GM23338 (cell line): Measurements from ENCODE around the gene JAKMIP3. TPM values are rescaled to one million over a fixed set of nuclear protein-coding genes. Genes with fewer than 3 reads are reported as not detected.

Experiments
- ATAC-seq: fragments of 200-7000 bp; cut with Tn5 transposase; 3 replicates; pipeline ENCODE4 v1.9.1; 2020
- DNase-seq: peaks from one replicate; pipeline ENCODE4 v3.0.0-alpha.2; 2015; ENCODE audit warnings: low spot score
- H2AFZ ChIP-seq: fragments of 200-600 bp; sonication (generic); 2 replicates; pipeline ENCODE4 v1.8.0; 2016; ENCODE audit warnings: antibody characterized with exemption, mild to moderate bottlenecking, moderate library complexity
- H3F3A ChIP-seq: fragments of 200-600 bp; sonication (generic); replicated peaks from 2 replicates; pipeline ENCODE4 v1.8.0; 2017; ENCODE audit warnings: antibody characterized with exemption, mixed run types, low read depth
- H3K27ac ChIP-seq: fragments of 200-600 bp; sonication (generic); 2 replicates; pipeline ENCODE4 v1.6.1; 2016; ENCODE audit warnings: low read depth
- H3K27me3 ChIP-seq: fragments of 200-600 bp; sonication (generic); 2 replicates; pipeline ENCODE4 v1.8.0; 2016; ENCODE audit warnings: mild to moderate bottlenecking, mixed run types, moderate library complexity; ENCODE audit not compliant: insufficient read depth
- H3K36me3 ChIP-seq: fragments of 200-600 bp; sonication (generic); 2 replicates; pipeline ENCODE4 v1.8.0; 2016; ENCODE audit warnings: mild to moderate bottlenecking; ENCODE audit not compliant: insufficient read depth
- H3K4me1 ChIP-seq: fragments of 200-600 bp; sonication (generic); 2 replicates; pipeline ENCODE4 v1.8.0; 2016; ENCODE audit warnings: mild to moderate bottlenecking, moderate library complexity; ENCODE audit not compliant: insufficient read depth
- H3K4me2 ChIP-seq: fragments of 200-600 bp; sonication (generic); 2 replicates; pipeline ENCODE4 v1.7.1; 2017; ENCODE audit warnings: mixed run types
- H3K4me3 ChIP-seq: fragments of 200-600 bp; sonication (generic); 2 replicates; pipeline ENCODE4 v1.6.1; 2016; ENCODE audit warnings: mixed run types
- H3K79me2 ChIP-seq: fragments of 200-600 bp; sonication (generic); replicated peaks from 2 replicates; pipeline ENCODE4 v1.8.0; 2017; ENCODE audit warnings: mild to moderate bottlenecking; ENCODE audit not compliant: insufficient read depth
- H3K9me2 ChIP-seq: fragments of 200-600 bp; sonication (generic); 2 replicates; pipeline ENCODE4 v1.8.0; 2017; ENCODE audit not compliant: insufficient read depth
- H4K20me1 ChIP-seq: fragments of 200-600 bp; sonication (generic); replicated peaks from 2 replicates; pipeline ENCODE4 v1.8.0; 2017; ENCODE audit warnings: mild to moderate bottlenecking; ENCODE audit not compliant: insufficient read depth
- H3K27ac Mint-ChIP-seq: 2 replicates; pipeline ENCODE4 v1.8.0; 2020; ENCODE audit warnings: inconsistent platforms, mild to moderate bottlenecking, moderate library complexity, mixed read lengths
- H3K27me3 Mint-ChIP-seq: 3 replicates; pipeline ENCODE4 v1.8.0; 2022; ENCODE audit warnings: low read depth, mild to moderate bottlenecking, moderate library complexity, mixed read lengths, inconsistent platforms; ENCODE audit not compliant: insufficient read depth, poor library complexity
- H3K36me3 Mint-ChIP-seq: 3 replicates; pipeline ENCODE4 v1.8.0; 2021; ENCODE audit warnings: low read depth, mild to moderate bottlenecking, inconsistent platforms, moderate library complexity, mixed read lengths
- H3K4me1 Mint-ChIP-seq: 3 replicates; pipeline ENCODE4 v1.8.0; 2020; ENCODE audit warnings: mild to moderate bottlenecking, inconsistent platforms, mixed read lengths
- H3K4me3 Mint-ChIP-seq: 3 replicates; pipeline ENCODE4 v1.8.0; 2021; ENCODE audit warnings: moderate library complexity, mild to moderate bottlenecking, inconsistent platforms, mixed read lengths
- H3K9me3 Mint-ChIP-seq: 3 replicates; pipeline ENCODE4 v1.8.0; 2020; ENCODE audit warnings: moderate library complexity, mild to moderate bottlenecking, inconsistent platforms, mixed read lengths
- EZH2phosphoT487 ChIP-seq: fragments of 200-600 bp; sonication (generic); IDR thresholded peaks from one replicate; pipeline ENCODE4 v1.8.1; 2018; ENCODE audit warnings: antibody characterized with exemption; ENCODE audit not compliant: unreplicated experiment
- STAT1 ChIP-seq: IDR thresholded peaks from one replicate; pipeline ENCODE4 v1.6.1; 2016; ENCODE audit warnings: antibody characterized with exemption; ENCODE audit not compliant: unreplicated experiment
- ZNF331 ChIP-seq: fragments of 250-450 bp; sonication (Bioruptor Pico); IDR thresholded peaks from 2 replicates; pipeline ENCODE4 v1.5.0; 2020; ENCODE audit warnings: low read depth, mild to moderate bottlenecking, moderate library complexity
- polyA plus RNA-seq: library from polyadenylated mRNA; unstranded; fragments of >200 nt; fragmentation: Nextera tagmentation; extraction: Ambion mirVana; gene quantifications from 2 replicates; pipeline ENCODE4 v1.2.1, GENCODE V29; 2016
- total RNA-seq: library from RNA; depleted of rRNA; stranded (reverse); fragments of >200 nt; shearing (Covaris generic); gene quantifications from 2 replicates; pipeline ENCODE4 v1.2.3, GENCODE V29; 2014
- TF ChIP-seq, protein P1 (sequence below): fragments of 250-450 bp; sonication (Bioruptor Pico); IDR thresholded peaks from 2 replicates; pipeline ENCODE4 v1.5.0; 2020; ENCODE audit warnings: mild to moderate bottlenecking, moderate library complexity

JAKMIP3 gene
- total and polyA plus RNA-seq, 2 experiments from 2014 or later = 0.87 to 1.2 TPM

DNA sequence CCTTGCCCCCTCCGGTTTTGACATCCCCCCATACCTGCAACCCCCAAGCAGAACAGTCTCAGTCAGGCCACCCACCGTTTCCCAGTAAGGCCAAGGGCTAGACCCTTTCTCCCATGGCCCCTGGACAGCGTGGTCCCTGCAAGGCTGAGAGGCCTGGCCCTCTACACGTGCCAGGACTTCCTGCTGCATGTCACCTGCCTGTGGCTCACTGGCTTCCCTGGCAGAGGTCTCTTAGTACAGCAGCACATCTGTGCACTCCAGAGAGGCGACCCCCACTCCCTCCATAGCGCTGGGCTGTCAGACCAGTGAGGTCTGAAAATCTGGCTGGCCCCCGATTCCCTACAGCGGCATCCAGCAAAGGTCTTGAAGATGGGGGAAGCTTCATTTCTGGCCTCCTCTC is 26.4 kb upstream of the JAKMIP3 start:
- Mint-ChIP-seq H3K4me3 (no peak overlapping the region), H3K27me3 (peaks cover 45% of the 10 kb centered on the region)
- TF ChIP-seq, protein P1, sequence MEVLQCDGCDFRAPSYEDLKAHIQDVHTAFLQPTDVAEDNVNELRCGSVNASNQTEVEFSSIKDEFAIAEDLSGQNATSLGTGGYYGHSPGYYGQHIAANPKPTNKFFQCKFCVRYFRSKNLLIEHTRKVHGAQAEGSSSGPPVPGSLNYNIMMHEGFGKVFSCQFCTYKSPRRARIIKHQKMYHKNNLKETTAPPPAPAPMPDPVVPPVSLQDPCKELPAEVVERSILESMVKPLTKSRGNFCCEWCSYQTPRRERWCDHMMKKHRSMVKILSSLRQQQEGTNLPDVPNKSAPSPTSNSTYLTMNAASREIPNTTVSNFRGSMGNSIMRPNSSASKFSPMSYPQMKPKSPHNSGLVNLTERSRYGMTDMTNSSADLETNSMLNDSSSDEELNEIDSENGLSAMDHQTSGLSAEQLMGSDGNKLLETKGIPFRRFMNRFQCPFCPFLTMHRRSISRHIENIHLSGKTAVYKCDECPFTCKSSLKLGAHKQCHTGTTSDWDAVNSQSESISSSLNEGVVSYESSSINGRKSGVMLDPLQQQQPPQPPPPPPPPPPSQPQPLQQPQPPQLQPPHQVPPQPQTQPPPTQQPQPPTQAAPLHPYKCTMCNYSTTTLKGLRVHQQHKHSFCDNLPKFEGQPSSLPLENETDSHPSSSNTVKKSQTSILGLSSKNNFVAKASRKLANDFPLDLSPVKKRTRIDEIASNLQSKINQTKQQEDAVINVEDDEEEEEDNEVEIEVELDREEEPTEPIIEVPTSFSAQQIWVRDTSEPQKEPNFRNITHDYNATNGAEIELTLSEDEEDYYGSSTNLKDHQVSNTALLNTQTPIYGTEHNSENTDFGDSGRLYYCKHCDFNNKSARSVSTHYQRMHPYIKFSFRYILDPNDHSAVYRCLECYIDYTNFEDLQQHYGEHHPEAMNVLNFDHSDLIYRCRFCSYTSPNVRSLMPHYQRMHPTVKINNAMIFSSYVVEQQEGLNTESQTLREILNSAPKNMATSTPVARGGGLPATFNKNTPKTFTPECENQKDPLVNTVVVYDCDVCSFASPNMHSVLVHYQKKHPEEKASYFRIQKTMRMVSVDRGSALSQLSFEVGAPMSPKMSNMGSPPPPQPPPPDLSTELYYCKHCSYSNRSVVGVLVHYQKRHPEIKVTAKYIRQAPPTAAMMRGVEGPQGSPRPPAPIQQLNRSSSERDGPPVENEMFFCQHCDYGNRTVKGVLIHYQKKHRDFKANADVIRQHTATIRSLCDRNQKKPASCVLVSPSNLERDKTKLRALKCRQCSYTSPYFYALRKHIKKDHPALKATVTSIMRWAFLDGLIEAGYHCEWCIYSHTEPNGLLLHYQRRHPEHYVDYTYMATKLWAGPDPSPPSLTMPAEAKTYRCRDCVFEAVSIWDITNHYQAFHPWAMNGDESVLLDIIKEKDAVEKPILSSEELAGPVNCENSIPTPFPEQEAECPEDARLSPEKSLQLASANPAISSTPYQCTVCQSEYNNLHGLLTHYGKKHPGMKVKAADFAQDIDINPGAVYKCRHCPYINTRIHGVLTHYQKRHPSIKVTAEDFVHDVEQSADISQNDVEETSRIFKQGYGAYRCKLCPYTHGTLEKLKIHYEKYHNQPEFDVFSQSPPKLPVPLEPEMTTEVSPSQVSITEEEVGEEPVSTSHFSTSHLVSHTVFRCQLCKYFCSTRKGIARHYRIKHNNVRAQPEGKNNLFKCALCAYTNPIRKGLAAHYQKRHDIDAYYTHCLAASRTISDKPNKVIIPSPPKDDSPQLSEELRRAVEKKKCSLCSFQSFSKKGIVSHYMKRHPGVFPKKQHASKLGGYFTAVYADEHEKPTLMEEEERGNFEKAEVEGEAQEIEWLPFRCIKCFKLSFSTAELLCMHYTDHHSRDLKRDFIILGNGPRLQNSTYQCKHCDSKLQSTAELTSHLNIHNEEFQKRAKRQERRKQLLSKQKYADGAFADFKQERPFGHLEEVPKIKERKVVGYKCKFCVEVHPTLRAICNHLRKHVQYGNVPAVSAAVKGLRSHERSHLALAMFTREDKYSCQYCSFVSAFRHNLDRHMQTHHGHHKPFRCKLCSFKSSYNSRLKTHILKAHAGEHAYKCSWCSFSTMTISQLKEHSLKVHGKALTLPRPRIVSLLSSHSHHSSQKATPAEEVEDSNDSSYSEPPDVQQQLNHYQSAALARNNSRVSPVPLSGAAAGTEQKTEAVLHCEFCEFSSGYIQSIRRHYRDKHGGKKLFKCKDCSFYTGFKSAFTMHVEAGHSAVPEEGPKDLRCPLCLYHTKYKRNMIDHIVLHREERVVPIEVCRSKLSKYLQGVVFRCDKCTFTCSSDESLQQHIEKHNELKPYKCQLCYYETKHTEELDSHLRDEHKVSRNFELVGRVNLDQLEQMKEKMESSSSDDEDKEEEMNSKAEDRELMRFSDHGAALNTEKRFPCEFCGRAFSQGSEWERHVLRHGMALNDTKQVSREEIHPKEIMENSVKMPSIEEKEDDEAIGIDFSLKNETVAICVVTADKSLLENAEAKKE (CRISPR knock-in tag) = no peak
- no peak for TF ChIP-seq STAT1

DNA sequence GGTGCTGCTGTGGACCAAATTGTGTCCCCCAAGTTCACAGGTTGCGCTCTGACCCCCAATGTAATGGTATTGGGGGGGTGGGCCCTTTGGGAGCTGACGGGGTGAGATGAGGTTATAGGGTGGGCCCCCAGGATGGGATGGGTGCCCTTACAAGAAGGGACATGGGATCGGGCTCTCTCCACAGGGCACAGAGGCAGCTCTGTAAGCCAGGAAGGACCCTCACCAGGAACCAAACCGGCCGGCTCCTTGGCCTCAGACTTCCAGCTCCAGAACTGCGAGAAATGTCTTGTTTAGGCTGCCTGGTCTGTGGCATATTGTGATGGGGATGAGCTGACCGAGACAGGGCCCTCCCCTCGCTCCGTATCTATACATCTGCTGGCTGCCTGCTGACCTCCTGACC is 25.7 kb upstream of the JAKMIP3 start:
- Histone ChIP-seq H3K27ac (no peak overlapping the region), H3K4me3 (no peak overlapping the region), H4K20me1 (no peaks in the 10 kb centered on the region), H3K36me3 (no peaks in the 10 kb centered on the region), H3K4me2 (no peak overlapping the region), H3K27me3 (peaks cover 32% of the 10 kb centered on the region), H3F3A (peaks cover 12% of the 10 kb centered on the region; the same call in 1 of the 2 replicates), H3K9me2 (no peaks in the 10 kb centered on the region), H3K4me1 (peaks cover 20% of the 10 kb centered on the region), H2AFZ (no peak overlapping the region), H3K79me2 (no peaks in the 10 kb centered on the region)
- Mint-ChIP-seq H3K36me3 (no peaks in the 10 kb centered on the region), H3K4me3 (no peak overlapping the region), H3K9me3 (no peaks in the 10 kb centered on the region; the same call in 2 of the 3 replicates), H3K4me1 (peaks cover 48% of the 10 kb centered on the region), H3K27me3 (peaks cover 38% of the 10 kb centered on the region), H3K27ac (no peak overlapping the region)
- TF ChIP-seq EZH2phosphoT487 (no peak), ZNF331 (CRISPR knock-in tag) (no peak)
- no peak for ATAC-seq
- DNase-seq = no peak

More for the DNA sequence above, 26.4 kb upstream of the JAKMIP3 start:
- H3K36me3 Mint-ChIP-seq = no peaks in the 10 kb centered on the region; the same call in 2 of the 3 replicates
- peaks cover 46% of the 10 kb centered on the region for H3K4me1 Mint-ChIP-seq
- ATAC-seq = no peak
- peaks cover 20% of the 10 kb centered on the region for H3K4me1 ChIP-seq
- H2AFZ ChIP-seq = no peak overlapping the region
- H3K27ac ChIP-seq = no peak overlapping the region
- peaks cover 12% of the 10 kb centered on the region; the same call in 1 of the 2 replicates for H3F3A ChIP-seq
- no peaks in the 10 kb centered on the region for H3K36me3 ChIP-seq
- no peak overlapping the region for H3K4me2 ChIP-seq
- H4K20me1 ChIP-seq = no peaks in the 10 kb centered on the region
- no peaks in the 10 kb centered on the region for H3K79me2 ChIP-seq
- no peak for DNase-seq
- no peak overlapping the region for H3K27ac Mint-ChIP-seq
- H3K27me3 ChIP-seq = peaks cover 39% of the 10 kb centered on the region
- H3K4me3 ChIP-seq = no peak overlapping the region
- H3K9me2 ChIP-seq = no peaks in the 10 kb centered on the region
- no peaks in the 10 kb centered on the region; the same call in 2 of the 3 replicates for H3K9me3 Mint-ChIP-seq
